ENCODE data around the gene KRTAP22-2. TPM values are rescaled to one million over a fixed set of nuclear protein-coding genes. Genes with fewer than 3 reads are reported as not detected.

KRTAP22-2 gene
- total and polyA plus RNA-seq, 2 of the 8 experiments (the other 6 are each of a cell fraction or from before 2014, with no cell fraction given): not detected

- no peak overlapping the region for H2BK5ac ChIP-seq (ENCODE audit: low read depth, low read length)
- H2AFZ ChIP-seq (ENCODE audit: low read length): no peak overlapping the region
- no peak overlapping the region for H4K91ac ChIP-seq (replicated peaks; ENCODE audit: insufficient read length, low read length)
- POLR2A ChIA-PET (ENCODE audit: partially characterized antibody): no interaction called here
- FAIRE-seq (no peak), DNase-seq (ENCODE audit: low read depth in 1 of 2, low spot score in 2 of 2) (no peak)
- H2BK15ac ChIP-seq (ENCODE audit: low read length): no peak overlapping the region
- no peak overlapping the region for H3K14ac ChIP-seq (ENCODE audit: insufficient read length)
- no peak overlapping the region for H4K5ac ChIP-seq (ENCODE audit: insufficient read length, low read depth, low read length)
- no peak overlapping the region for H2BK12ac ChIP-seq (ENCODE audit: low read depth, low read length)
- H3K23ac ChIP-seq (ENCODE audit: insufficient read length): no peak overlapping the region
- no peak overlapping the region for H3K4me3 ChIP-seq (ENCODE audit: extremely low read depth in 1 of 4, insufficient read depth in 2 of 4, low read depth in 3 of 4, low read length in 4 of 4)
- no peak overlapping the region for H2AK5ac ChIP-seq (ENCODE audit: low read depth, low read length)
- no peak overlapping the region for H3K18ac ChIP-seq (ENCODE audit: extremely low read depth, low read length)
- CTCF ChIA-PET (ENCODE audit: partially characterized antibody): no interaction called here
- H2BK120ac ChIP-seq (replicated peaks; ENCODE audit: low read depth, low read length): no peak overlapping the region
- no peak overlapping the region for H3K4me2 ChIP-seq (ENCODE audit: insufficient read depth in 1 of 2, low read depth in 2 of 2, low read length in 2 of 2)
- no peak overlapping the region for H3K27ac ChIP-seq (ENCODE audit: low read depth, low read length)
- H3K4me1 ChIP-seq (replicated peaks in 1 of 4; ENCODE audit: control insufficient read depth in 3 of 4, insufficient read depth in 4 of 4, low read length in 3 of 4): no peaks in the 10 kb centered on the region
- no peak overlapping the region for H4K8ac ChIP-seq (ENCODE audit: extremely low read depth, insufficient read depth, low read length)
- H4K20me1 ChIP-seq (replicated peaks in 1 of 2; ENCODE audit: control insufficient read depth in 1 of 2, insufficient read depth in 2 of 2, low read length in 2 of 2): no peaks in the 10 kb centered on the region
- no peaks in the 10 kb centered on the region for H3K79me2 ChIP-seq (ENCODE audit: control insufficient read depth in 1 of 2, insufficient read depth in 2 of 2, low read length in 2 of 2)
- H3K27me3 ChIP-seq (replicated peaks in 1 of 4; ENCODE audit: control insufficient read depth in 3 of 4, extremely low read depth in 1 of 4, insufficient read depth in 3 of 4, low read length in 3 of 4): no peaks in the 10 kb centered on the region
- H3K9ac ChIP-seq (replicated peaks in 1 of 4; ENCODE audit: extremely low read depth in 1 of 4, low read depth in 3 of 4, low read length in 3 of 4): no peak overlapping the region
- no peak overlapping the region for H3K4ac ChIP-seq (replicated peaks; ENCODE audit: insufficient read length, low read depth, low read length)
- H3K36me3 ChIP-seq (ENCODE audit: control insufficient read depth in 2 of 4, insufficient read depth in 4 of 4, low read length in 3 of 4): no peaks in the 10 kb centered on the region
- H3K79me1 ChIP-seq (ENCODE audit: low read depth, low read length): no peaks in the 10 kb centered on the region
- no peak overlapping the region for H2BK20ac ChIP-seq (ENCODE audit: low read length)
- WGBS, 2 experiments (ENCODE audit: extremely low coverage in 1 of 2, insufficient coverage in 1 of 2, insufficient read length in 1 of 2, insufficient replicate concordance in 2 of 2, low coverage in 1 of 2, low lambda C conversion rate in 2 of 2, missing lambda C conversion rate in 1 of 2): 87% methylated on average over 2 of the region's 2 CpGs; no CpG with 5 or more reads in 1 of the 2 experiments
- 0 out of 4 replicates have a peak, but pooled peaks cover 0 to 4% of the 10 kb centered on the region in 2 experiments for H3K9me3 ChIP-seq (ENCODE audit: insufficient read depth in 2 of 2, low read depth in 1 of 2, low read length in 1 of 2)
- no peaks in the 10 kb centered on the region for H3K23me2 ChIP-seq (ENCODE audit: low read depth, low read length)
- no peak overlapping the region for H3K56ac ChIP-seq (replicated peaks; ENCODE audit: insufficient read length, low read depth, low read length)
- TF ChIP-seq NANOG (IDR thresholded peaks at IDR 0.05; ENCODE audit: insufficient read depth, low read depth, low read length, poor library complexity, severe bottlenecking) (no peak), RNF2 (IDR thresholded peaks at IDR 0.05; ENCODE audit: borderline replicate concordance, low read depth, low read length, missing control alignments, poor library complexity, severe bottlenecking) (no peak), EP300 (IDR thresholded peaks at IDR 0.05; ENCODE audit: borderline replicate concordance in 1 of 2, low read depth in 2 of 2, low read length in 2 of 2) (no peak), MAFK (IDR thresholded peaks at IDR 0.05; ENCODE audit: low read depth, low read length) (no peak), ASH2L (IDR thresholded peaks at IDR 0.05; ENCODE audit: low read length) (no peak), SUZ12 (IDR thresholded peaks at IDR 0.05; ENCODE audit: low read length) (no peak), SP2 (IDR thresholded peaks at IDR 0.05; ENCODE audit: low read length) (no peak)
These were observed 26.6 kb downstream of the KRTAP22-2 start for GRCh38 chr21:30563630-30564029.
